HEK293T (cell line): ENCODE data around the gene CALHM3.

Experiments
- CTCF ChIA-PET: fragments of 350-600 bp; formaldehyde crosslinking; extraction: SDS; loops from one replicate; lab custom pipeline; 2021; ENCODE audit warnings: antibody characterized with exemption, inconsistent platforms; lab: Yijun Ruan, JAX
- POLR2A ChIA-PET: fragments of 350-600 bp; formaldehyde crosslinking; extraction: SDS; loops from one replicate; lab custom pipeline; 2020; ENCODE audit warnings: antibody characterized with exemption, inconsistent platforms; lab: Yijun Ruan, JAX
- DNase-seq: peaks from one replicate; pipeline ENCODE4 v3.0.0; 2012; ENCODE audit warnings: mixed read lengths; ENCODE audit errors: extremely low spot score
- ARNT ChIP-seq: fragments of 450-650 bp; IDR thresholded peaks from 2 replicates; pipeline ENCODE4 v1.6.1; 2017; ENCODE audit warnings: mild to moderate bottlenecking
- BHLHE40 ChIP-seq: fragments of 450-650 bp; IDR thresholded peaks from 2 replicates; pipeline ENCODE4 v1.6.1; 2016; ENCODE audit warnings: mild to moderate bottlenecking, moderate library complexity, borderline replicate concordance
- CTBP1 ChIP-seq: fragments of 450-650 bp; IDR thresholded peaks from 2 replicates; pipeline ENCODE4 v1.6.1; 2016; ENCODE audit warnings: borderline replicate concordance
- ELF4 ChIP-seq: fragments of 450-650 bp; IDR thresholded peaks from 2 replicates; pipeline ENCODE4 v1.6.1; 2017; ENCODE audit warnings: antibody characterized with exemption
- FOXA1 ChIP-seq: fragments of 450-650 bp; IDR thresholded peaks from 2 replicates; pipeline ENCODE4 v1.6.1; 2016; ENCODE audit warnings: mild to moderate bottlenecking
- FOXK2 ChIP-seq: fragments of 450-650 bp; IDR thresholded peaks from 2 replicates; pipeline ENCODE4 v1.6.1; 2016; ENCODE audit warnings: mild to moderate bottlenecking
- FOXM1 ChIP-seq: fragments of 450-650 bp; IDR thresholded peaks from 2 replicates; pipeline ENCODE4 v1.6.1; 2017; ENCODE audit warnings: mild to moderate bottlenecking, borderline replicate concordance
- HDGF ChIP-seq: fragments of 450-650 bp; IDR thresholded peaks from 2 replicates; pipeline ENCODE4 v1.6.1; 2017; ENCODE audit warnings: antibody characterized with exemption, borderline replicate concordance
- L3MBTL2 ChIP-seq: fragments of 450-650 bp; conservative IDR thresholded peaks from 2 replicates; pipeline ENCODE4 v1.6.1; 2016; ENCODE audit warnings: mild to moderate bottlenecking
- LEF1 ChIP-seq: fragments of 450-650 bp; IDR thresholded peaks from 2 replicates; pipeline ENCODE4 v1.6.1; 2017; ENCODE audit warnings: mild to moderate bottlenecking, borderline replicate concordance
- NFRKB ChIP-seq: fragments of 450-650 bp; IDR thresholded peaks from 2 replicates; pipeline ENCODE4 v1.6.1; 2016; ENCODE audit warnings: mild to moderate bottlenecking, moderate library complexity
- PKNOX1 ChIP-seq: fragments of 450-650 bp; IDR thresholded peaks from 2 replicates; pipeline ENCODE4 v1.6.1; 2016
- SP1 ChIP-seq: fragments of 450-650 bp; IDR thresholded peaks from 2 replicates; pipeline ENCODE4 v1.6.1; 2017
- SUZ12 ChIP-seq: fragments of 450-650 bp; IDR thresholded peaks from 2 replicates; pipeline ENCODE4 v1.6.1; 2016; ENCODE audit warnings: mild to moderate bottlenecking
- TARDBP ChIP-seq: fragments of 450-650 bp; IDR thresholded peaks from 2 replicates; pipeline ENCODE4 v1.6.1; 2016
- ZNF384 ChIP-seq: fragments of 450-650 bp; IDR thresholded peaks from 2 replicates; pipeline ENCODE4 v1.6.1; 2016

CALHM3 gene

GRCh38 chr10:103465411-103466179, 13.4 kb downstream of the CALHM3 start:
- DNase-seq: no peak
- ChIA-PET POLR2A (no interaction called here), CTCF (interaction anchor here (0.7 kb wide), 1 partner anchor 21 kb away, joined by 3 read pairs; no protein-coding TSS in a partner anchor)
- TF ChIP-seq PKNOX1: no peak
- TF ChIP-seq FOXA1: no peak
- TF ChIP-seq FOXM1: no peak
- TF ChIP-seq TARDBP: no peak
- TF ChIP-seq CTBP1: no peak

GRCh38 chr10:103463499-103463898, 15.5 kb downstream of the CALHM3 start:
- TF ChIP-seq PKNOX1: no peak
- ChIA-PET CTCF (interaction anchor here (0.8 kb wide), 1 partner anchor 227 kb away, joined by 3 read pairs; no protein-coding TSS in a partner anchor), POLR2A (no interaction called here)
- no peak for DNase-seq

- TF ChIP-seq HDGF (no peak), SP1 (no peak), CTBP1 (no peak), BHLHE40 (no peak), PKNOX1 (no peak), L3MBTL2 (no peak), NFRKB (no peak), LEF1 (no peak), ARNT (no peak), FOXA1 (no peak), TARDBP (no peak), FOXM1 (no peak), FOXK2 (no peak), ZNF384 (no peak)
- POLR2A ChIA-PET: no interaction called here
- DNase-seq: no peak
- CTCF ChIA-PET: no interaction called here
These were observed 19.4 kb downstream of the CALHM3 start for GRCh38 chr10:103459615-103460014.

GRCh38 chr10:103458720-103459119, 20.3 kb downstream of the CALHM3 start, which contains the start of gene CALHM1:
TSS of gene CALHM1 (minus strand) at chr10:103458900. CDS start at chr10:103458751, 149 bp downstream.
- TF ChIP-seq LEF1 (no peak), SP1 (no peak), L3MBTL2 (no peak), HDGF (no peak)
- no peak for DNase-seq
- ChIA-PET CTCF (interaction anchor here (0.5 kb wide), 1 partner anchor 65 kb away, joined by 3 read pairs; no protein-coding TSS in a partner anchor), POLR2A (no interaction called here)

GRCh38 chr10:103457896-103458583, 21.0 kb downstream of the CALHM3 start:
- TF ChIP-seq ARNT (no peak), FOXM1 (no peak), HDGF (no peak), ZNF384 (no peak), SUZ12 (no peak)
- no peak for DNase-seq
- ChIA-PET CTCF (interaction anchor here (0.6 kb wide), 1 partner anchor 80 kb away, joined by 3 read pairs; no protein-coding TSS in a partner anchor), POLR2A (no interaction called here)

GRCh38 chr10:103457176-103457712, 21.8 kb downstream of the CALHM3 start:
- TF ChIP-seq SP1 (no peak), L3MBTL2 (no peak), BHLHE40 (no peak), HDGF (no peak), FOXM1 (no peak), FOXK2 (no peak), TARDBP (no peak), ELF4 (no peak), FOXA1 (no peak), NFRKB (no peak), LEF1 (no peak), ZNF384 (no peak), ARNT (no peak), PKNOX1 (no peak), CTBP1 (no peak), SUZ12 (no peak)
- ChIA-PET POLR2A (no interaction called here), CTCF (interaction anchor here (0.6 kb wide), 1 partner anchor 81 kb away, joined by 3 read pairs; no protein-coding TSS in a partner anchor)
- no peak for DNase-seq
